GM12878 (cell line): ENCODE measurements around the gene CRTC1. TPM values are rescaled to one million over a fixed set of nuclear protein-coding genes. Genes with fewer than 3 reads are reported as not detected.

Source experiments
- BMI1 ChIP-seq: fragments of 450-650 bp; IDR thresholded peaks from 2 replicates; pipeline ENCODE4 v1.6.1; 2016; ENCODE audit warnings: mild to moderate bottlenecking, moderate library complexity, borderline replicate concordance
- CHD4 ChIP-seq: fragments of 200-600 bp; sonication (generic); IDR thresholded peaks from 2 replicates; pipeline ENCODE4 v1.6.1; 2016; ENCODE audit warnings: mild to moderate bottlenecking
- DPF2 ChIP-seq: fragments of 450-650 bp; IDR thresholded peaks from 2 replicates; pipeline ENCODE4 v1.6.1; 2017; ENCODE audit warnings: mild to moderate bottlenecking
- EGR1 ChIP-seq, 2 experiments: IDR thresholded peaks; 1 replicate in 1 of 2; 2 replicates in 1 of 2; pipeline ENCODE4 v1.6.1; 2011 to 2012; ENCODE audit warnings: low read depth in 2 of 2, low read length in 2 of 2, borderline replicate concordance in 1 of 2, mild to moderate bottlenecking in 1 of 2, moderate library complexity in 1 of 2
- EZH2 ChIP-seq: IDR thresholded peaks from 2 replicates; pipeline ENCODE4 v1.6.1; 2012; ENCODE audit warnings: low read depth, mild to moderate bottlenecking, control low read depth, inconsistent platforms, low read length, borderline replicate concordance; ENCODE audit not compliant: control insufficient read depth
- FOXM1 ChIP-seq: IDR thresholded peaks from 2 replicates; pipeline ENCODE4 v1.6.1; 2012; ENCODE audit warnings: low read depth, mild to moderate bottlenecking, inconsistent platforms, low read length, moderate library complexity
- IKZF1 ChIP-seq: fragments of 450-650 bp; conservative IDR thresholded peaks from 2 replicates; pipeline ENCODE4 v1.6.1; 2017; ENCODE audit warnings: antibody characterized with exemption, mild to moderate bottlenecking
- KAT2A ChIP-seq: conservative IDR thresholded peaks from 2 replicates; pipeline ENCODE4 v1.6.1; 2011; ENCODE audit warnings: low read depth, low read length; ENCODE audit not compliant: control insufficient read depth
- LARP7 ChIP-seq: fragments of 450-650 bp; IDR thresholded peaks from 2 replicates; pipeline ENCODE4 v1.6.1; 2017; ENCODE audit warnings: mild to moderate bottlenecking
- MEF2B ChIP-seq: fragments of 450-650 bp; IDR thresholded peaks from 2 replicates; pipeline ENCODE4 v1.6.1; 2018; ENCODE audit warnings: mild to moderate bottlenecking, moderate library complexity; ENCODE audit not compliant: partially characterized antibody, poor library complexity, severe bottlenecking
- MXI1 ChIP-seq: fragments of 150-350 bp; IDR thresholded peaks from 2 replicates; pipeline ENCODE4 v1.6.1; 2011; ENCODE audit warnings: low read depth, mild to moderate bottlenecking, inconsistent platforms, low read length, improper control_type of control experiment
- MYB ChIP-seq: fragments of 150-350 bp; IDR thresholded peaks from 2 replicates; pipeline ENCODE4 v1.6.1; 2014; ENCODE audit warnings: mild to moderate bottlenecking, low read depth, low read length, borderline replicate concordance
- MYC ChIP-seq: IDR thresholded peaks from 2 replicates; pipeline ENCODE4 v1.6.1; 2011; ENCODE audit warnings: mild to moderate bottlenecking, low read length, moderate library complexity, inconsistent platforms; ENCODE audit not compliant: insufficient read depth, insufficient replicate concordance, insufficient read length, severe bottlenecking
- NFYB ChIP-seq: IDR thresholded peaks from 2 replicates; pipeline ENCODE4 v1.6.1; 2011; ENCODE audit warnings: low read depth, mild to moderate bottlenecking, low read length, improper control_type of control experiment, moderate library complexity; ENCODE audit not compliant: insufficient read depth
- NR2F1 ChIP-seq: fragments of 450-650 bp; conservative IDR thresholded peaks from 2 replicates; pipeline ENCODE4 v1.6.1; 2017; ENCODE audit warnings: mild to moderate bottlenecking
- PML ChIP-seq: IDR thresholded peaks from 2 replicates; pipeline ENCODE4 v1.6.1; 2012; ENCODE audit warnings: low read length, inconsistent platforms
- RAD21 ChIP-seq: IDR thresholded peaks from 2 replicates; pipeline ENCODE4 v1.6.1; 2011; ENCODE audit warnings: mild to moderate bottlenecking, low read depth, low read length, moderate library complexity; ENCODE audit not compliant: insufficient read depth
- RCOR1 ChIP-seq: conservative IDR thresholded peaks from 2 replicates; pipeline ENCODE4 v1.6.1; 2012; ENCODE audit warnings: low read depth, low read length, improper control_type of control experiment
- SUPT20H ChIP-seq: IDR thresholded peaks from 2 replicates; pipeline ENCODE4 v1.6.1; 2011; ENCODE audit warnings: low read depth, mild to moderate bottlenecking, low read length, moderate library complexity, borderline replicate concordance; ENCODE audit not compliant: control insufficient read depth
- TCF12 ChIP-seq: IDR thresholded peaks from 2 replicates; pipeline ENCODE4 v1.6.1; 2011; ENCODE audit warnings: low read depth, mild to moderate bottlenecking, low read length
- TCF3 ChIP-seq: IDR thresholded peaks from 2 replicates; pipeline ENCODE4 v1.6.1; 2012; ENCODE audit warnings: low read depth, mild to moderate bottlenecking, low read length, borderline replicate concordance; ENCODE audit not compliant: insufficient read depth
- YBX1 ChIP-seq: fragments of 450-650 bp; IDR thresholded peaks from 2 replicates; pipeline ENCODE4 v1.6.1; 2016; ENCODE audit warnings: antibody characterized with exemption
- ZNF384 ChIP-seq: IDR thresholded peaks from 2 replicates; pipeline ENCODE4 v1.6.1; 2012; ENCODE audit warnings: low read depth, mild to moderate bottlenecking, low read length, improper control_type of control experiment, borderline replicate concordance
- polyA plus RNA-seq, 11 experiments: library from polyadenylated mRNA; depleted of rRNA in 4 of 11; unstranded in 6 of 11; stranded (reverse) in 5 of 11; fragments of >200 nt; fragmentation: Nextera tagmentation in 4 of 11; fragmentation: Illumina TruSeq in 1 of 11; extraction: Ambion mirVana in 4 of 11; extraction: Trizol in 1 of 11; gene quantifications; 1 replicate in 1 of 11; 2 replicates in 10 of 11; pipeline versions ENCODE4 v1.2.1 to v1.2.3, GENCODE V29; 2011 to 2016; ENCODE audit warnings: inconsistent platforms in 2 of 11, missing spikeins in 2 of 11, low read depth in 1 of 11
- total RNA-seq, 4 experiments: library from RNA; depleted of rRNA in 3 of 4; stranded (reverse); fragments of >200 nt in 3 of 4; fragmentation: Illumina TruSeq in 1 of 4; extraction: Trizol in 1 of 4; gene quantifications; 2 replicates each; pipeline versions ENCODE4 v1.2.1 to v1.2.3, GENCODE V29; 2013 to 2021
- TF ChIP-seq, protein P1 (sequence below): IDR thresholded peaks from 2 replicates; pipeline ENCODE4 v1.6.1; 2012; ENCODE audit warnings: low read depth, low read length, improper control_type of control experiment
- TF ChIP-seq, protein P2 (sequence below): IDR thresholded peaks from 2 replicates; pipeline ENCODE4 v1.6.1; 2012; ENCODE audit warnings: improper control_type of control experiment, low read depth, low read length; ENCODE audit not compliant: insufficient replicate concordance

Gene CRTC1
- total and polyA plus RNA-seq, 10 of the 15 experiments (the other 5 are each of a cell fraction or from before 2014, with no cell fraction given) = 0.02 to 4.6 (median 1.1) TPM; not detected in 1

DNA sequence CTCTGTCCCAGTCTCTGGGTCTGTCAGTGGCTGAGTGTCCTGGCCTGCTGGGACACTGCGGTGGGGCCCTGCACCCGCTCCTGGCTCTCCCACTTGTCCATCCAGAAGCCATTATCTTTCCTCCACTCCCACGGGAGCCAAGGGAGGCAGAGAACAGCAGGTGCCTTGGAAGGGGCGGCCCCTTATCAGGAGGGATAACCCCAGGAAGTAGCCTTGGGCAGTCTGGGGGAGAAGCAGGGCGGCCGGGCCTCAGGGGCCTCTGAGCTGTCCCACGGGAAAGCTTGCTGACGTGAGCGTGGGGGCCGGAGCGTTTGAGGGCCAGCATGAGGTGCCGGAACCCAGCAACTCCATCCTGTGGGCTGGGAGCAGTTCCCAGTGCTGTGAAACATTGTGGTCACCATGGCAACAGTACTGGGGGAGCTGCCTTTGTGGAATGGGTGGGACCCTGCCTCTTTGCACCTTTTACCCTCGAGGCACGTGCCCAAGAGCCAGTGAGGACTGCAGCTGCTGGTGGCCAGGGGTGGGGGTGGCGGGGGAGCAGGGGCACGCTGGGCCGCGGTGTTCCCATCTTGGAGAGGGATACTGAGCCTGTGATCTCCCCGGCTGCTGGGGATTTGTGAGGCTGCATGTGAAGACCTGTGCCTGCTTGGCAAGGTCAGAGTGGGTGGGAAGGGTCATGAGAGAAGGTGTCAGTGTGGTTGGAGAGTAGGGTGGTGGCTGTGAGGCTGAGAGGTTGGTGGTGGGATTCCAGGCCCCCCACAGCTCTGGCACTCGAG is 25.7 kb upstream of the CRTC1 start (continued):
- TF ChIP-seq SUPT20H (no peak), DPF2 (peak; percentile 30; the same call in 1 of the 2 replicates), FOXM1 (no peak), LARP7 (0 out of 2 replicates have a peak, but pooled peaks have one; percentile 4), NR2F1 (peak; percentile 75), MEF2B (peak; percentile 99), MYC (no peak), EZH2 (no peak), KAT2A (no peak), YBX1 (0 out of 2 replicates have a peak, but pooled peaks have one; percentile 32), RCOR1 (no peak), NFYB (no peak), EGR1 (IDR thresholded peaks at IDR 0.05; ENCODE audit: borderline replicate concordance in 1 of 2, low read depth in 2 of 2, low read length in 2 of 2) (no peak; a peak in 1 of 3 replicates), MYB (no peak), TCF12 (peak; percentile 88; the same call in 1 of the 2 replicates), IKZF1 (peak; percentile 91), TCF3 (no peak), ZNF384 (no peak), PML (no peak), RAD21 (no peak), BMI1 (peak; percentile 95), CHD4 (no peak), MXI1 (0 out of 2 replicates have a peak, but pooled peaks have one; percentile 41)
- TF ChIP-seq, protein P1, sequence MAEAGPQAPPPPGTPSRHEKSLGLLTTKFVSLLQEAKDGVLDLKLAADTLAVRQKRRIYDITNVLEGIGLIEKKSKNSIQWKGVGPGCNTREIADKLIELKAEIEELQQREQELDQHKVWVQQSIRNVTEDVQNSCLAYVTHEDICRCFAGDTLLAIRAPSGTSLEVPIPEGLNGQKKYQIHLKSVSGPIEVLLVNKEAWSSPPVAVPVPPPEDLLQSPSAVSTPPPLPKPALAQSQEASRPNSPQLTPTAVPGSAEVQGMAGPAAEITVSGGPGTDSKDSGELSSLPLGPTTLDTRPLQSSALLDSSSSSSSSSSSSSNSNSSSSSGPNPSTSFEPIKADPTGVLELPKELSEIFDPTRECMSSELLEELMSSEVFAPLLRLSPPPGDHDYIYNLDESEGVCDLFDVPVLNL = no peak
- TF ChIP-seq, protein P2, sequence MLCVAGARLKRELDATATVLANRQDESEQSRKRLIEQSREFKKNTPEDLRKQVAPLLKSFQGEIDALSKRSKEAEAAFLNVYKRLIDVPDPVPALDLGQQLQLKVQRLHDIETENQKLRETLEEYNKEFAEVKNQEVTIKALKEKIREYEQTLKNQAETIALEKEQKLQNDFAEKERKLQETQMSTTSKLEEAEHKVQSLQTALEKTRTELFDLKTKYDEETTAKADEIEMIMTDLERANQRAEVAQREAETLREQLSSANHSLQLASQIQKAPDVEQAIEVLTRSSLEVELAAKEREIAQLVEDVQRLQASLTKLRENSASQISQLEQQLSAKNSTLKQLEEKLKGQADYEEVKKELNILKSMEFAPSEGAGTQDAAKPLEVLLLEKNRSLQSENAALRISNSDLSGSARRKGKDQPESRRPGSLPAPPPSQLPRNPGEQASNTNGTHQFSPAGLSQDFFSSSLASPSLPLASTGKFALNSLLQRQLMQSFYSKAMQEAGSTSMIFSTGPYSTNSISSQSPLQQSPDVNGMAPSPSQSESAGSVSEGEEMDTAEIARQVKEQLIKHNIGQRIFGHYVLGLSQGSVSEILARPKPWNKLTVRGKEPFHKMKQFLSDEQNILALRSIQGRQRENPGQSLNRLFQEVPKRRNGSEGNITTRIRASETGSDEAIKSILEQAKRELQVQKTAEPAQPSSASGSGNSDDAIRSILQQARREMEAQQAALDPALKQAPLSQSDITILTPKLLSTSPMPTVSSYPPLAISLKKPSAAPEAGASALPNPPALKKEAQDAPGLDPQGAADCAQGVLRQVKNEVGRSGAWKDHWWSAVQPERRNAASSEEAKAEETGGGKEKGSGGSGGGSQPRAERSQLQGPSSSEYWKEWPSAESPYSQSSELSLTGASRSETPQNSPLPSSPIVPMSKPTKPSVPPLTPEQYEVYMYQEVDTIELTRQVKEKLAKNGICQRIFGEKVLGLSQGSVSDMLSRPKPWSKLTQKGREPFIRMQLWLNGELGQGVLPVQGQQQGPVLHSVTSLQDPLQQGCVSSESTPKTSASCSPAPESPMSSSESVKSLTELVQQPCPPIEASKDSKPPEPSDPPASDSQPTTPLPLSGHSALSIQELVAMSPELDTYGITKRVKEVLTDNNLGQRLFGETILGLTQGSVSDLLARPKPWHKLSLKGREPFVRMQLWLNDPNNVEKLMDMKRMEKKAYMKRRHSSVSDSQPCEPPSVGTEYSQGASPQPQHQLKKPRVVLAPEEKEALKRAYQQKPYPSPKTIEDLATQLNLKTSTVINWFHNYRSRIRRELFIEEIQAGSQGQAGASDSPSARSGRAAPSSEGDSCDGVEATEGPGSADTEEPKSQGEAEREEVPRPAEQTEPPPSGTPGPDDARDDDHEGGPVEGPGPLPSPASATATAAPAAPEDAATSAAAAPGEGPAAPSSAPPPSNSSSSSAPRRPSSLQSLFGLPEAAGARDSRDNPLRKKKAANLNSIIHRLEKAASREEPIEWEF = peak; percentile 97
